Measurements from ENCODE around the gene SCN4B. TPM values are rescaled to one million over a fixed set of nuclear protein-coding genes. Genes with fewer than 3 reads are reported as not detected.

The SCN4B gene
- total and polyA plus RNA-seq, 2 of the 8 experiments (the other 6 are each of a cell fraction or from before 2014, with no cell fraction given) = 2.8 to 4.9 TPM

DNA sequence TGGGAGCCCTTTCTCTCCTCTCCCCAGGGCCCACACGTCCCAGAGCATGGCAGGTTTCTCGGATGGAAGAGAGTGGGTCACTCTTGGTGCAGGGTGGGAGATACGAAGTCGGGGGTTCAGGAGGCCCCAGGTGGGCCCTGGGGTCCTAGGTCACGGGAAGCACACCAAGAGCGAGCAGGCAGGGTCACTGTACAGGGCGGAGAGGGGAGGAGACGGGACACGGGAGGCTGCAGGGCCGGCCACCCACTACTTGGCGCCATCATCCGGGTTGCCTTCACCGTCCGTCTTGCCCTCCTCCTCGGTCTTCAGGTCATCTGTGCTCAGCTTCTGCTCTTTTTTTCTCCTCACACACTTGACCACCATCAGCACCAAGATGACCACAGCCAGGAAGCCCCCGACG is 14.0 kb upstream of the SCN4B start:
- WGBS, 2 experiments (ENCODE audit: extremely low coverage in 1 of 2, insufficient coverage in 1 of 2, insufficient read length in 1 of 2, insufficient replicate concordance in 2 of 2, low coverage in 1 of 2, low lambda C conversion rate in 2 of 2, missing lambda C conversion rate in 1 of 2) = 95% methylated on average over 13 of the region's 17 CpGs; no CpG with 5 or more reads in 1 of the 2 experiments
- peaks cover 2% of the 10 kb centered on the region; the same call in 1 of the 2 replicates for H3K23me2 ChIP-seq (ENCODE audit: low read depth, low read length)
- DNase-seq (ENCODE audit: low read depth in 1 of 2, low spot score in 2 of 2) = no peak
- H3K79me2 ChIP-seq (ENCODE audit: control insufficient read depth in 1 of 2, insufficient read depth in 2 of 2, low read length in 2 of 2) = no peaks in the 10 kb centered on the region
- CTCF ChIA-PET (ENCODE audit: partially characterized antibody) = interaction anchor here (1.0 to 8.7 kb wide), 6 partner anchors 10 to 342 kb away, joined by 3 to 245 read pairs (median 4); partner anchors contain the start of genes FXYD2 and SCN4B
- no peak overlapping the region for H4K8ac ChIP-seq (ENCODE audit: extremely low read depth, insufficient read depth, low read length)
- H2BK5ac ChIP-seq (ENCODE audit: low read depth, low read length) = 0 out of 2 replicates have a peak overlapping the region, but pooled peaks have one; percentile 4
- H2AFZ ChIP-seq (ENCODE audit: low read length) = no peak overlapping the region
- H4K91ac ChIP-seq (replicated peaks; ENCODE audit: insufficient read length, low read length) = no peak overlapping the region
- H2BK15ac ChIP-seq (ENCODE audit: low read length) = 0 out of 2 replicates have a peak overlapping the region, but pooled peaks have one; percentile 29
- H3K27ac ChIP-seq (ENCODE audit: low read depth, low read length) = no peak overlapping the region
- no peak overlapping the region for H4K5ac ChIP-seq (ENCODE audit: insufficient read length, low read depth, low read length)
- H3K18ac ChIP-seq (ENCODE audit: extremely low read depth, low read length) = no peak overlapping the region
- H3K4me1 ChIP-seq (replicated peaks in 1 of 4; ENCODE audit: control insufficient read depth in 3 of 4, insufficient read depth in 4 of 4, low read length in 3 of 4) = peaks cover 2 to 16% (median 7%) of the 10 kb centered on the region in 4 experiments
- H3K27me3 ChIP-seq (replicated peaks in 1 of 4; ENCODE audit: control insufficient read depth in 3 of 4, extremely low read depth in 1 of 4, insufficient read depth in 3 of 4, low read length in 3 of 4) = peaks cover 6 to 61% (median 30%) of the 10 kb centered on the region in 4 experiments
- no peak overlapping the region for H3K4me2 ChIP-seq (ENCODE audit: insufficient read depth in 1 of 2, low read depth in 2 of 2, low read length in 2 of 2)
- POLR2A ChIA-PET (ENCODE audit: partially characterized antibody) = interaction anchor here (1.2 to 3.2 kb wide), 2 partner anchors 10 kb away, joined by 5 to 15 read pairs; no protein-coding TSS in a partner anchor
- no peak overlapping the region for H3K23ac ChIP-seq (ENCODE audit: insufficient read length)
- no peak for FAIRE-seq
- no peaks in the 10 kb centered on the region for H3K79me1 ChIP-seq (ENCODE audit: low read depth, low read length)
- no peak overlapping the region for H3K9ac ChIP-seq (replicated peaks in 1 of 4; ENCODE audit: extremely low read depth in 1 of 4, low read depth in 3 of 4, low read length in 3 of 4)
- H2BK12ac ChIP-seq (ENCODE audit: low read depth, low read length) = no peak overlapping the region
- no peak overlapping the region for H3K56ac ChIP-seq (replicated peaks; ENCODE audit: insufficient read length, low read depth, low read length)
- no peak overlapping the region for H2BK120ac ChIP-seq (replicated peaks; ENCODE audit: low read depth, low read length)
- H3K4ac ChIP-seq (replicated peaks; ENCODE audit: insufficient read length, low read depth, low read length) = no peak overlapping the region
- no peak overlapping the region for H2BK20ac ChIP-seq (ENCODE audit: low read length)
- no peaks in the 10 kb centered on the region for H4K20me1 ChIP-seq (replicated peaks in 1 of 2; ENCODE audit: control insufficient read depth in 1 of 2, insufficient read depth in 2 of 2, low read length in 2 of 2)
- no peak overlapping the region for H3K4me3 ChIP-seq (ENCODE audit: extremely low read depth in 1 of 4, insufficient read depth in 2 of 4, low read depth in 3 of 4, low read length in 4 of 4)
- H3K14ac ChIP-seq (ENCODE audit: insufficient read length) = no peak overlapping the region
- H3K9me3 ChIP-seq (ENCODE audit: insufficient read depth in 2 of 2, low read depth in 1 of 2, low read length in 1 of 2) = no peaks in the 10 kb centered on the region
- H2AK5ac ChIP-seq (ENCODE audit: low read depth, low read length) = no peak overlapping the region
- no peaks in the 10 kb centered on the region for H3K36me3 ChIP-seq (ENCODE audit: control insufficient read depth in 2 of 4, insufficient read depth in 4 of 4, low read length in 3 of 4)
- TF ChIP-seq KDM4A (IDR thresholded peaks at IDR 0.05; ENCODE audit: low read depth, low read length, severe bottlenecking) (no peak), POLR2AphosphoS5 (IDR thresholded peaks at IDR 0.05; ENCODE audit: low read depth, low read length) (no peak), CTCF (IDR thresholded peaks at IDR 0.05; ENCODE audit: control extremely low read depth in 1 of 3, insufficient read depth in 1 of 3, low read depth in 1 of 3, low read length in 3 of 3) (no peak), CBX8 (IDR thresholded peaks at IDR 0.05; ENCODE audit: borderline replicate concordance, low read depth, low read length) (no peak), TAF7 (optimal IDR thresholded peaks at IDR 0.05; ENCODE audit: borderline replicate concordance, low read depth, low read length) (no peak), EGR1 (IDR thresholded peaks at IDR 0.05; ENCODE audit: borderline replicate concordance, low read depth, low read length) (no peak), YY1 (IDR thresholded peaks at IDR 0.05; ENCODE audit: low read depth, low read length) (no peak), FOSL1 (IDR thresholded peaks at IDR 0.05; ENCODE audit: insufficient read depth, low read depth, low read length) (no peak), RAD21 (IDR thresholded peaks at IDR 0.05 in 1 of 2, conservative IDR thresholded peaks at IDR 0.05 in 1 of 2; ENCODE audit: low read depth in 2 of 2, low read length in 2 of 2) (no peak)
- TF ChIP-seq, protein P1, sequence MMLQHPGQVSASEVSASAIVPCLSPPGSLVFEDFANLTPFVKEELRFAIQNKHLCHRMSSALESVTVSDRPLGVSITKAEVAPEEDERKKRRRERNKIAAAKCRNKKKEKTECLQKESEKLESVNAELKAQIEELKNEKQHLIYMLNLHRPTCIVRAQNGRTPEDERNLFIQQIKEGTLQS (IDR thresholded peaks at IDR 0.05; ENCODE audit: insufficient read depth, low read depth, low read length) = no peak

All from H1 (cell line).